Measurements from ENCODE around the gene SMOC1. TPM values are rescaled to one million over a fixed set of nuclear protein-coding genes. Genes with fewer than 3 reads are reported as not detected.

The SMOC1 gene
- total RNA-seq, 1 donor from 2014 or later, result 2.0 TPM

GRCh38 chr14:70004791-70005190, 125.6 kb downstream of the SMOC1 start:
- H3K4me3 Mint-ChIP-seq (ENCODE audit: unreplicated experiment), result no peak overlapping the region
- no peak for TF ChIP-seq CTCF (IDR thresholded peaks at IDR 0.05)
- DNase-seq (ENCODE audit: extremely low spot score, unreplicated experiment), result no peak
- no peaks in the 10 kb centered on the region for H3K36me3 Mint-ChIP-seq (ENCODE audit: unreplicated experiment)
- H3K4me1 Mint-ChIP-seq (ENCODE audit: unreplicated experiment), result no peaks in the 10 kb centered on the region
- H3K27ac Mint-ChIP-seq (ENCODE audit: unreplicated experiment), result no peak overlapping the region
- H3K9me3 Mint-ChIP-seq (ENCODE audit: unreplicated experiment), result no peaks in the 10 kb centered on the region
- H3K27me3 Mint-ChIP-seq (ENCODE audit: unreplicated experiment), result no peaks in the 10 kb centered on the region

- Mint-ChIP-seq H3K36me3 (ENCODE audit: unreplicated experiment) (no peaks in the 10 kb centered on the region), H3K4me3 (ENCODE audit: unreplicated experiment) (no peak overlapping the region), H3K9me3 (ENCODE audit: unreplicated experiment) (no peaks in the 10 kb centered on the region), H3K4me1 (ENCODE audit: unreplicated experiment) (no peaks in the 10 kb centered on the region), H3K27me3 (ENCODE audit: unreplicated experiment) (no peaks in the 10 kb centered on the region), H3K27ac (ENCODE audit: unreplicated experiment) (no peak overlapping the region)
- no peak for TF ChIP-seq CTCF (IDR thresholded peaks at IDR 0.05)
- DNase-seq (ENCODE audit: extremely low spot score, unreplicated experiment), result no peak
Measured at GRCh38 chr14:70005281-70005805, 126.1 kb downstream of the SMOC1 start.

- no peak for TF ChIP-seq CTCF (IDR thresholded peaks at IDR 0.05)
- H3K27ac Mint-ChIP-seq (ENCODE audit: unreplicated experiment), result no peak overlapping the region
- no peaks in the 10 kb centered on the region for H3K4me1 Mint-ChIP-seq (ENCODE audit: unreplicated experiment)
- H3K4me3 Mint-ChIP-seq (ENCODE audit: unreplicated experiment), result no peak overlapping the region
- no peaks in the 10 kb centered on the region for H3K27me3 Mint-ChIP-seq (ENCODE audit: unreplicated experiment)
- no peaks in the 10 kb centered on the region for H3K9me3 Mint-ChIP-seq (ENCODE audit: unreplicated experiment)
- no peak for DNase-seq (ENCODE audit: extremely low spot score, unreplicated experiment)
- no peaks in the 10 kb centered on the region for H3K36me3 Mint-ChIP-seq (ENCODE audit: unreplicated experiment)
Measured at GRCh38 chr14:70006699-70007098, 127.5 kb downstream of the SMOC1 start.

- Mint-ChIP-seq H3K4me3 (ENCODE audit: unreplicated experiment) (no peak overlapping the region), H3K9me3 (ENCODE audit: unreplicated experiment) (no peaks in the 10 kb centered on the region), H3K27ac (ENCODE audit: unreplicated experiment) (peak overlapping the region; percentile 6), H3K4me1 (ENCODE audit: unreplicated experiment) (no peaks in the 10 kb centered on the region), H3K27me3 (ENCODE audit: unreplicated experiment) (no peaks in the 10 kb centered on the region), H3K36me3 (ENCODE audit: unreplicated experiment) (no peaks in the 10 kb centered on the region)
- no peak for DNase-seq (ENCODE audit: extremely low spot score, unreplicated experiment)
- no peak for TF ChIP-seq CTCF (IDR thresholded peaks at IDR 0.05)
Measured at GRCh38 chr14:70008284-70009262, 129.4 kb downstream of the SMOC1 start.

- Mint-ChIP-seq H3K27ac (ENCODE audit: unreplicated experiment) (no peak overlapping the region), H3K4me1 (ENCODE audit: unreplicated experiment) (no peaks in the 10 kb centered on the region), H3K27me3 (ENCODE audit: unreplicated experiment) (no peaks in the 10 kb centered on the region), H3K9me3 (ENCODE audit: unreplicated experiment) (no peaks in the 10 kb centered on the region), H3K4me3 (ENCODE audit: unreplicated experiment) (no peak overlapping the region), H3K36me3 (ENCODE audit: unreplicated experiment) (no peaks in the 10 kb centered on the region)
- no peak for DNase-seq (ENCODE audit: extremely low spot score, unreplicated experiment)
- no peak for TF ChIP-seq CTCF (IDR thresholded peaks at IDR 0.05)
Measured at GRCh38 chr14:70009961-70010360, 130.7 kb downstream of the SMOC1 start.
